SH-SY5Y (cell line): Measurements from ENCODE around the gene RFTN2.

Experiments
- GATA2 ChIP-seq: IDR thresholded peaks from 2 replicates; pipeline ENCODE4 v1.6.1; 2011; ENCODE audit warnings: mild to moderate bottlenecking, low read depth, low read length
- GATA3 ChIP-seq: IDR thresholded peaks from 2 replicates; pipeline ENCODE4 v1.6.1; 2011; ENCODE audit warnings: low read depth, mild to moderate bottlenecking, low read length, moderate library complexity

GRCh38 chr2:197596766-197597165 lies 78.6 kb downstream of the RFTN2 start:
- TF ChIP-seq GATA3 (no peak), GATA2 (no peak)
